ENCODE data around the gene CPPED1. TPM values are rescaled to one million over a fixed set of nuclear protein-coding genes. Genes with fewer than 3 reads are reported as not detected.

The CPPED1 gene
- total RNA-seq, 1 donor, result 21.4 TPM

DNA sequence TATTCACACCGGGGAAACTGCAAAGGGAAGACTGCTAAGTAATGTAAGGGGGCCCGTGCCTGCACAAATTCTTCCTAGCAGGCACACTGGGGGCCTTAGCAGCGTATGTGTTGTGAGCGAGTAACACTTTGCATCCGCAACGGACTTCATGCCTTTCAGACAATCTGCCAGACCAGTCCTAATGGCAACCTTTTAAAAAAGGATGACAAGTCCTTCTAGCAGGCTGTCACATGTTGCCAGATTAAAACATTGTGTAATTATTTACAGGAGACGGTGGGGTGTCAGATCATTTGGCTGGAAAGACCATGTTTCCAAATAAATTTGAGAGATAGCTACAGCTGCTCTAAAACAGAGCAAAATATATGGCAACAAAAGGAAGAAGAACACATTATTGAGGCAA, 46.1 kb downstream of the CPPED1 start:
- Histone ChIP-seq H3K79me2 (ENCODE audit: insufficient read depth, low read length) (no peaks in the 10 kb centered on the region), H4K20me1 (ENCODE audit: insufficient read depth, low read length) (peaks cover 2% of the 10 kb centered on the region), H3K4me3 (ENCODE audit: insufficient read depth, low read length) (no peak overlapping the region), H3K27me3 (ENCODE audit: insufficient read depth, low read length) (no peaks in the 10 kb centered on the region), H2AFZ (ENCODE audit: low read length) (no peak overlapping the region), H3K9me3 (ENCODE audit: low read depth, low read length) (no peaks in the 10 kb centered on the region), H3K4me1 (ENCODE audit: insufficient read depth, low read length) (peaks cover 13% of the 10 kb centered on the region), H3K27ac (ENCODE audit: low read depth, low read length) (no peak overlapping the region), H3K4me2 (ENCODE audit: insufficient read depth, low read length) (no peak overlapping the region), H3K36me3 (ENCODE audit: insufficient read depth, low read length) (no peaks in the 10 kb centered on the region)
- no peak for DNase-seq (ENCODE audit: insufficient read length, low spot score, missing footprints)
- TF ChIP-seq, protein P1, sequence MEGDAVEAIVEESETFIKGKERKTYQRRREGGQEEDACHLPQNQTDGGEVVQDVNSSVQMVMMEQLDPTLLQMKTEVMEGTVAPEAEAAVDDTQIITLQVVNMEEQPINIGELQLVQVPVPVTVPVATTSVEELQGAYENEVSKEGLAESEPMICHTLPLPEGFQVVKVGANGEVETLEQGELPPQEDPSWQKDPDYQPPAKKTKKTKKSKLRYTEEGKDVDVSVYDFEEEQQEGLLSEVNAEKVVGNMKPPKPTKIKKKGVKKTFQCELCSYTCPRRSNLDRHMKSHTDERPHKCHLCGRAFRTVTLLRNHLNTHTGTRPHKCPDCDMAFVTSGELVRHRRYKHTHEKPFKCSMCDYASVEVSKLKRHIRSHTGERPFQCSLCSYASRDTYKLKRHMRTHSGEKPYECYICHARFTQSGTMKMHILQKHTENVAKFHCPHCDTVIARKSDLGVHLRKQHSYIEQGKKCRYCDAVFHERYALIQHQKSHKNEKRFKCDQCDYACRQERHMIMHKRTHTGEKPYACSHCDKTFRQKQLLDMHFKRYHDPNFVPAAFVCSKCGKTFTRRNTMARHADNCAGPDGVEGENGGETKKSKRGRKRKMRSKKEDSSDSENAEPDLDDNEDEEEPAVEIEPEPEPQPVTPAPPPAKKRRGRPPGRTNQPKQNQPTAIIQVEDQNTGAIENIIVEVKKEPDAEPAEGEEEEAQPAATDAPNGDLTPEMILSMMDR (IDR thresholded peaks at IDR 0.05; ENCODE audit: extremely low read depth, low read depth, low read length), result no peak

DNA sequence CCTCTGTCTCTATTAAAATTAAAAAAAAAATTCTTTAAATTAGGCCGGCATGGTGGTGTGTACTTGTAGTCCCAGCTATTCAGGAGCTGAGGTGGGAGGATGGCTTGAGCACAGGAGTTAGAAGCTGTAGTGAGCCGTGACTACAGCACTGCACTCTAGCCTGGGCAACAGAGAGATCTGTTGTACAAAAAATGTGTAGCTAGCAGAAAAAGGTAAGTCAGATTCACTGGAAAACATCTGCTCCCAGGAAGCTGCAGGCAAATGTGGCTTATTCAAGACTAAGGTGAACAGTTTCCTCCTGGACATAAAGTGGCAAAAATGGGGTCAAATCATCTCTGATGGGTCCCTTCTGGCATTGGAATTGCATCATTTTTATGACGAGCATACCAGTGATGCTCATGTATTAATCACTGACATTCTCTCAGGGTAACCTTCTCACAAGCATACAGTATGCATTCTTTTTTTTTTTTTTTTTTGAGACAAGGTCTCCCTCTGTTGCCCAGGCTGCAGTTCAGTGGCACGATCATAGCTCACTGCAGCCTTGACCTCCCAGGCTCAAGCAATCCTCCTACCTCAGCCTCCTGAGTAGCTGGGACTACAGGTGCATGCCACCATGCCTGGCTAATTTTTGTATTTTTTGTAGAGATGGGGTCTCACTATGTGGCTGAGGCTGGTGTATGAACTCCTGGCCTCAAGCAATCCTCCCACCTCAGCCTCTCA, 48.7 kb downstream of the CPPED1 start:
- no peaks in the 10 kb centered on the region for H3K9me3 ChIP-seq (ENCODE audit: low read depth, low read length)
- TF ChIP-seq, protein P1 (IDR thresholded peaks at IDR 0.05; ENCODE audit: extremely low read depth, low read depth, low read length), result no peak
- H3K27me3 ChIP-seq (ENCODE audit: insufficient read depth, low read length), result no peaks in the 10 kb centered on the region
- H3K36me3 ChIP-seq (ENCODE audit: insufficient read depth, low read length), result no peaks in the 10 kb centered on the region
- H3K4me1 ChIP-seq (ENCODE audit: insufficient read depth, low read length), result peaks cover 13% of the 10 kb centered on the region
- H4K20me1 ChIP-seq (ENCODE audit: insufficient read depth, low read length), result peaks cover 2% of the 10 kb centered on the region
- H3K27ac ChIP-seq (ENCODE audit: low read depth, low read length), result peak overlapping the region; percentile 56
- H2AFZ ChIP-seq (ENCODE audit: low read length), result no peak overlapping the region
- no peak overlapping the region for H3K4me3 ChIP-seq (ENCODE audit: insufficient read depth, low read length)
- no peaks in the 10 kb centered on the region for H3K79me2 ChIP-seq (ENCODE audit: insufficient read depth, low read length)
- no peak for DNase-seq (ENCODE audit: insufficient read length, low spot score, missing footprints)
- H3K4me2 ChIP-seq (ENCODE audit: insufficient read depth, low read length), result peak overlapping the region; percentile 2

DNA sequence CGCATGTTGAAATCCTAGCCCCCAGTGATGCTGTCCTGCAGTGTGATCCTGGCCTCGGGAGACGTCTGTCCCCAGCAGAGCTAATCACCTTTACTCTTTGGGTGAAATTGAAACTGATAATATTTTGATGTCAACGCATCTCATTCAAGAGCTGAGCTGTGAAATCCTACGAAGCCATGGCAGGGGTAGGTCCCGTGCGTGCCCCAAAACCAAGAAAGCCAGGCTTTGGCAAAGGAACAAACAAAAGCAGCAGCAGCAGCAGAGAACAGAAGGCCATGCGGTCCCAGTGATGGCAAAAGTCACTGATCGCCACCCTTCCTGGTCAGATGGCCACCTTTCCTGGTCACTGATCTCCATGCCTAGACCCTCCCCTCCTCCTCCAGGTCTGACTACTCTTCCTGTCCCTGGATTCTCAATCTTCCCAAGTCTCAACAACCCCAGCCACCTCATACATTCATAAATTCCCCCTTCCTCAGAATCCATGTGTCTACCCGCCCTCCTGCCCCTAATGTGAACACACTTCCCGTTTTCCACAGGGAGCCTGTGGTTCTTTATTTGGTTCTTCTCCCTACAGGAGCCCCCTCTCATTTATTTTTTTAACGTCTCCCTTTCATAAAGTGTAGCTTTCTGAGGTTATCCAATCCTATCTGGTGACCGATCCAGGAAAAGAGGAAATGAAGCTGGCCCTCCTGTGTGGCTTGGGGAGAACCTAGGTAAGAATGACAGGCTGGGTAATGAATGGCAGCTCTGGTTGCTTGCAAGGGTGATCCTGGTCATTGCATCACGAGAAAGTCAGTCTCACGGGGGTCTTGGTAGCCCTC, 50.3 kb downstream of the CPPED1 start:
- peaks cover 2% of the 10 kb centered on the region for H4K20me1 ChIP-seq (ENCODE audit: insufficient read depth, low read length)
- no peak overlapping the region for H3K27ac ChIP-seq (ENCODE audit: low read depth, low read length)
- TF ChIP-seq, protein P1 (IDR thresholded peaks at IDR 0.05; ENCODE audit: extremely low read depth, low read depth, low read length), result no peak
- no peaks in the 10 kb centered on the region for H3K27me3 ChIP-seq (ENCODE audit: insufficient read depth, low read length)
- no peak for DNase-seq (ENCODE audit: insufficient read length, low spot score, missing footprints)
- no peaks in the 10 kb centered on the region for H3K36me3 ChIP-seq (ENCODE audit: insufficient read depth, low read length)
- peak overlapping the region; percentile 56 for H2AFZ ChIP-seq (ENCODE audit: low read length)
- no peak overlapping the region for H3K4me3 ChIP-seq (ENCODE audit: insufficient read depth, low read length)
- no peaks in the 10 kb centered on the region for H3K9me3 ChIP-seq (ENCODE audit: low read depth, low read length)
- H3K79me2 ChIP-seq (ENCODE audit: insufficient read depth, low read length), result no peaks in the 10 kb centered on the region
- peaks cover 13% of the 10 kb centered on the region for H3K4me1 ChIP-seq (ENCODE audit: insufficient read depth, low read length)
- H3K4me2 ChIP-seq (ENCODE audit: insufficient read depth, low read length), result peak overlapping the region; percentile 24

DNA sequence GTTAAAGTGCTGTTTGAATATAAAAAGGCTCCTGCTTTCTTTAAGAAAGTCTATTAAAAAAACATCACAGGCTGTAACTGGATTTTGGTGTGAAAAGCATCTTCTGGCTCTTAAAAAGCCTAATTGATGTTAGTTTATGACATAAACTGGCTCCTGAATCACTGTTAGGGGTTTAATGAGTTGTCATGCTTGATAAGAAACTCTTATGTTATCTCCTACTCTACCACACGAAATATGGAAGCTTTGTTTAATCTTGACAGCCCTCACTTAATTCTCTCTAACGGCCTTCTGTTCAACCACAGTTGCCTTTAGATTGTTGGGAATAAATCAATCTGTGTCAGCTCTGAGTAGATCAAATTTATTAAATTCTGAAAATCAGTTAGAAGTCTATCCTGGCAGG, 51.5 kb downstream of the CPPED1 start:
- TF ChIP-seq, protein P1 (IDR thresholded peaks at IDR 0.05; ENCODE audit: extremely low read depth, low read depth, low read length), result no peak

More for the DNA sequence above, 51.5 kb downstream of the CPPED1 start:
- DNase-seq (ENCODE audit: insufficient read length, low spot score, missing footprints), result no peak
- no peak overlapping the region for H3K27ac ChIP-seq (ENCODE audit: low read depth, low read length)
- H3K27me3 ChIP-seq (ENCODE audit: insufficient read depth, low read length), result no peaks in the 10 kb centered on the region
- no peak overlapping the region for H2AFZ ChIP-seq (ENCODE audit: low read length)
- peaks cover 13% of the 10 kb centered on the region for H3K4me1 ChIP-seq (ENCODE audit: insufficient read depth, low read length)
- no peaks in the 10 kb centered on the region for H4K20me1 ChIP-seq (ENCODE audit: insufficient read depth, low read length)
- H3K79me2 ChIP-seq (ENCODE audit: insufficient read depth, low read length), result no peaks in the 10 kb centered on the region
- no peak overlapping the region for H3K4me3 ChIP-seq (ENCODE audit: insufficient read depth, low read length)
- H3K36me3 ChIP-seq (ENCODE audit: insufficient read depth, low read length), result no peaks in the 10 kb centered on the region
- no peaks in the 10 kb centered on the region for H3K9me3 ChIP-seq (ENCODE audit: low read depth, low read length)
- no peak overlapping the region for H3K4me2 ChIP-seq (ENCODE audit: insufficient read depth, low read length)
